Fibroblast of mammary gland (primary cell): ENCODE results near the gene GRM4.

Experiments
- DNase-seq: peaks from one replicate; pipeline ENCODE4 v3.0.0-alpha.2; 2010; ENCODE audit warnings: low read depth
- H3K4me3 ChIP-seq: 2 replicates; pipeline ENCODE4 v1.5.1; 2011; ENCODE audit warnings: low read depth, mild to moderate bottlenecking, low read length, moderate library complexity; ENCODE audit not compliant: control insufficient read depth
- TF ChIP-seq, protein P1 (sequence below): conservative IDR thresholded peaks from 2 replicates; pipeline ENCODE4 v1.5.1; 2011; ENCODE audit warnings: low read depth, low read length, inconsistent platforms; ENCODE audit not compliant: control insufficient read depth, insufficient read depth

Gene GRM4

DNA sequence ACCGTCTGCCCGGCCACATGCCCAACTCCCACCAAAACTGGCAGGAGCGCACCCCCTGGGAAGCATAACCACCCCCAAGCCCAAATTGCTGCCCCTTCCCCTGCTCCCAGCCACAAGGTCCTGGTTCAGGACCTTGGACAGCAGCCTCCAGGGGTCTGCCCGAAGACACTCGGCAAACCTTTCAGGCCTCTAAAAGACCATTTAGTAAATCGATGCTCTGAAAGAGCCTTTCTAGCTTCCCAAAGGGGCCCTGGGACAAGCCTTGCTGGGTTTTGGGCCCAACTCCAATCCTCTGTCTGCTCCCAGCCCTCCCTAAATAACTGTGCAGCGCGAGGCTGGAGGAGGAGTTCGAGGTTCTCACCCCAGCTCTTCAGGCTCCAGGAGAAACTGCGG, 30.5 kb downstream of the GRM4 start:
- TF ChIP-seq, protein P1, sequence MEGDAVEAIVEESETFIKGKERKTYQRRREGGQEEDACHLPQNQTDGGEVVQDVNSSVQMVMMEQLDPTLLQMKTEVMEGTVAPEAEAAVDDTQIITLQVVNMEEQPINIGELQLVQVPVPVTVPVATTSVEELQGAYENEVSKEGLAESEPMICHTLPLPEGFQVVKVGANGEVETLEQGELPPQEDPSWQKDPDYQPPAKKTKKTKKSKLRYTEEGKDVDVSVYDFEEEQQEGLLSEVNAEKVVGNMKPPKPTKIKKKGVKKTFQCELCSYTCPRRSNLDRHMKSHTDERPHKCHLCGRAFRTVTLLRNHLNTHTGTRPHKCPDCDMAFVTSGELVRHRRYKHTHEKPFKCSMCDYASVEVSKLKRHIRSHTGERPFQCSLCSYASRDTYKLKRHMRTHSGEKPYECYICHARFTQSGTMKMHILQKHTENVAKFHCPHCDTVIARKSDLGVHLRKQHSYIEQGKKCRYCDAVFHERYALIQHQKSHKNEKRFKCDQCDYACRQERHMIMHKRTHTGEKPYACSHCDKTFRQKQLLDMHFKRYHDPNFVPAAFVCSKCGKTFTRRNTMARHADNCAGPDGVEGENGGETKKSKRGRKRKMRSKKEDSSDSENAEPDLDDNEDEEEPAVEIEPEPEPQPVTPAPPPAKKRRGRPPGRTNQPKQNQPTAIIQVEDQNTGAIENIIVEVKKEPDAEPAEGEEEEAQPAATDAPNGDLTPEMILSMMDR, result no peak
- DNase-seq, result no peak
- H3K4me3 ChIP-seq, result no peak overlapping the region

DNA sequence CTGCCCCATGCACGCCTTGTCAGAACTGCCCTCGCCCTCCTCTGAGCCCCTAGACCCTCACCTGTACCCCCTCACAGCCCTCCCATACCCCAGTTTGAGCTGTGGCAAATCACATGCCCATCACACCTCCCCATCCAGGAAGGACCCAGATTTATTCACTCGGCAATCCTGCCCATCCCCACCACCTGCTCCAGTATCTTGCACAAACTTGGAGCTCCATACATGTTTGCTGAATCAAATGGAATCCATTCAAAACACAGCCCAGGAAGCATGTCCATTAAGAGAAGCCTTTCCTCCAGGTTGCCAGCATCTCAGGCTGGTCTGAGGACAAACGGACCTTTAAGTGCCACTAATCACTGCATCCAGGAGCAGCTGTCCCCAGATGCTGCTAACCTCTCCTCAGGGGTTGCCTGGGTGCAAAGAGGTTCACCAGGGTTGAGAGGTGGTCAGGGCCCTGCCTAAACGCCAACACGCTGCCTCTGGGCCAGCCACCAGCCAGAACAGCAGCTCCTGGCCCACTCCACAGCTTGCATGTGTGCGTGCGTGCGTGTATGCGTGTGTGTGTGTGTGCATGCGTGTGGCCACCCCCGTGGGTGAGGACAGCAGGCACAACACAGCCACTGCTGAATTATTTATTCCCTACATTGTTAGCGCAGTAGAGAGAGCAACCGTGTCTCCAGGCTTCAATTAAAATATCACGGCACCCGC, 31.0 kb downstream of the GRM4 start:
- DNase-seq, result no peak
- H3K4me3 ChIP-seq, result no peak overlapping the region
- TF ChIP-seq, protein P1, result no peak

DNA sequence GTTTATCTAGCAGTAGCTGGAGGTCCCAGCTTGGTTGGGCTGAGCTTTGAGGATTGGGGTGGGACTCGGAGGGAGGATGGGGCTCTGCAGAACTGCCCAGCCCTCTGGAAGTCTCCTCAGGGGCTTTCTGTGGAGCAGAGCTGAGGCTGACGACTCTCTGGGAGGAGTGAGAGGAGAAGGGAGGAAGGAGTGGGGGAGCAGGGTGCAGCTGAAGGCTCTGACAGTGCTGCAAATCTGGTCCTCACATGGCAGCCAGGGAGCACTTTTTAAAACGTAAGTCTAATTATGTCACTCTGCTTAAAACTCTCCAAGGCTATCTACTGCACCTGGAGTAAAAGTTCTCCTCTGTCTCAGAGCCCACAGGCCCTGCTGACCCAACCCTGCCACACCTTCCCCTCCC, 32.4 kb downstream of the GRM4 start:
- TF ChIP-seq, protein P1, result no peak
- no peak overlapping the region for H3K4me3 ChIP-seq
- no peak for DNase-seq

DNA sequence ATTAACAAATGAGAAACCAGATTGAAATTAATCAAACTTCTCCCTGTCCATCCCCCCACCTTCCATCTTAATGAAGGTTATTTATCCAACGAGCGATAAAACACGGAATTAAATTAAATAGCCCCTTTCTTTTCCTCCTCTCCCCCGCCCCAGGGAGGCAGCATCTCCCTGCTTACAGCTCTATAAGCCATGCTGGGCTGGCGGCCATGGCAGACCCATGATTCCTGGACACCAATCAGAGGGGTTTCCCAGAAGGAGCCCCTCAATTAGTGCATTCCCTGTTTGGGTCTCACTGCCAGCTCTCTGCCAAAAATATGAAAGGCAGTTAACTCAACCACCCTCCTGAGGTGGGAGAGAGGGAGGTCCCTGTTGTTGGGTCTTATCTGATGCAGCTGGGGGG, 33.8 kb downstream of the GRM4 start:
- no peak overlapping the region for H3K4me3 ChIP-seq
- TF ChIP-seq, protein P1, result no peak
- DNase-seq, result no peak

DNA sequence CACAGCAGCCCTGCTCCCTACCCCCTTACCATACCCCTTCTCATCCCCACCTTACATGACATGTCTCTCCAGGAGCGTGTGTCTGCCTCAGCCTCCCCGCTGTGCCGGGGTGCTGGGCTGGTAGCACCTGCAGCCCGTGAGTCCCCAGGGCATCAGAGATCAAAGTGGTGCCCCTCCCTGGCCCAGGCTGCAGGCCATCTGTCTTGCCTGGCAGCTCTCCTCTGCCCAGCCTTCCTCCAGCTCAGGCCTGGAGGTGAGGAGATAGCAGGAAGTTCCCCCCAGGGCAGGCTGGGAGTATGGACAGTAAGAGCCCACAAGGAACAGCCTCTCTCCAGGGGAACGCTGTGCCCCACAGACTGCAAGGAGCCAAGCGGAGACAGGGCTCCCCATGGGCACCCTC, 35.3 kb downstream of the GRM4 start:
- TF ChIP-seq, protein P1, result no peak
- no peak overlapping the region for H3K4me3 ChIP-seq

DNA sequence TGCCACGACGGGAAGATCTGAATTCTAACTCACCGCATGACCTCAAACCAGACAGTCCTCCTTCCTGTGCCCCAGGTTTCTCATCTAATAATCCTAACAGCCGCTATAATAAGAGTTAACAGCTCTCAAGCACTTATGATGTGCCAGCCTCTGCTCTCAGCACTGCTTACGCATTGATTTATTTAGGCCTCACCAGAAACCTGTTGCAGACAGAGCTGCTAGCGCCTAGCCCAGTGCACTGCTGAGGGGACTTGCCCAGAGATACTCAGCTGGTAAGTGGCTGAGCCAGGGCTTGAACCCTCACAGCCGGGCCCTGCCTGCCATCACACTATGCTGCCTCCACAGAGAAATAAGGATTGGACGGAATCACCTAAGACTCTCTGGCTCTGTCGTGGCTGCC, 37.7 kb downstream of the GRM4 start:
- no peak for DNase-seq
- H3K4me3 ChIP-seq, result no peak overlapping the region
- TF ChIP-seq, protein P1, result no peak

More for the DNA sequence above, 35.3 kb downstream of the GRM4 start:
- no peak for DNase-seq

DNA sequence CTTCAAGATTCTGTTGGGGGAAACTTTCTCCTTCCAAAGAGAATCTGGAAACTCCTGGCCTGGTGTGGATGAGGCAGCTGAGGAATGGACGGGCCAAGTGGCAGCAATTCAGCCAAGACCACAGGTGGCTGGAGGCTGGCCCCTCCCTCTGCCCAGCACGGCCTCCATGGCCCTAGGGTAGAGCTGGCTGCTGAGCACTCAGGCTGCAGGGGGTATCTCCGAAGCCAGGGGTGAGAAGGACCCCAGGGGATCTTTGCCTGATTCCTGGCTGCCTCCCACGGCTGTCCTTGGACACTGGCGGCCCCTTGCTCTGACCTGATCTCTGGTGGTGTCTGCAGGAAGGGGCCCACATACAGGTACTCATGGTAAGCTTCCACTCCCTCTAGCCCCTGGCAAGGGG, 39.0 kb downstream of the GRM4 start:
- TF ChIP-seq, protein P1, result no peak

More for the DNA sequence above, 39.0 kb downstream of the GRM4 start:
- no peak overlapping the region for H3K4me3 ChIP-seq
- no peak for DNase-seq
